GM12878 (cell line): Measurements from ENCODE around the gene DENND1B. TPM values are rescaled to one million over a fixed set of nuclear protein-coding genes. Genes with fewer than 3 reads are reported as not detected.

Source experiments
- ATAC-seq: fragments of 200-7000 bp; cut with Tn5 transposase; 3 replicates; pipeline ENCODE4 v1.9.1; 2020; ENCODE audit warnings: mild to moderate bottlenecking, moderate library complexity
- BruUV-seq: library from RNA; stranded (reverse); fragments of 400-500 nt; replicated peaks from 2 replicates; lab custom pipeline; 2021; lab: Mats Ljungman, UMichigan
- CTCF ChIA-PET: fragments of 300-600 bp; sonication (Branson Sonifier 250); formaldehyde crosslinking; extraction: SDS; loops from one replicate; lab custom pipeline; 2021; ENCODE audit warnings: inconsistent platforms; lab: Yijun Ruan, JAX
- POLR2A ChIA-PET: fragments of 350-600 bp; formaldehyde crosslinking; extraction: SDS; loops from one replicate; lab custom pipeline; 2021; ENCODE audit warnings: inconsistent platforms; lab: Charles Lee
- RAD21 ChIA-PET: fragments of 300-600 bp; sonication (Branson Sonifier 250); formaldehyde crosslinking; loops from one replicate; lab custom pipeline; 2023; ENCODE audit warnings: antibody characterized with exemption; ENCODE audit not compliant: unreplicated experiment; lab: Charles Lee
- SMC1A ChIA-PET: fragments of 300-600 bp; sonication (Branson Sonifier 250); formaldehyde crosslinking; loops from one replicate; lab custom pipeline; 2023; ENCODE audit not compliant: unreplicated experiment, uncharacterized antibody; lab: Charles Lee
- DNase-seq: peaks from one replicate; pipeline ENCODE4 v3.0.0-alpha.2; 2011; ENCODE audit warnings: low read depth, low spot score
- FAIRE-seq: peaks from 3 replicates; lab custom pipeline; 2011; peaks lifted over from hg19 to GRCh38; lab: Jason Lieb, UNC
- H2AFZ ChIP-seq: 2 replicates; pipeline ENCODE4 v1.6.0; 2011; ENCODE audit warnings: low read depth, low read length, control low read depth; ENCODE audit not compliant: control insufficient read depth
- H3K27ac ChIP-seq: 2 replicates; pipeline ENCODE4 v1.5.1; 2011; ENCODE audit warnings: control low read depth; ENCODE audit not compliant: control insufficient read depth, insufficient read depth
- H3K27me3 ChIP-seq, 2 experiments: replicated peaks in 1 of 2; 2 replicates each; pipeline versions ENCODE4 v1.6.0 to v1.6.1; 2011; ENCODE audit warnings: low read length in 1 of 2; ENCODE audit not compliant: control insufficient read depth in 2 of 2, insufficient read depth in 2 of 2
- H3K36me3 ChIP-seq, 2 experiments: 2 replicates each; pipeline ENCODE4 v1.5.1; 2011; ENCODE audit warnings: low read length in 1 of 2; ENCODE audit not compliant: control insufficient read depth in 2 of 2, insufficient read depth in 2 of 2
- H3K4me1 ChIP-seq: 2 replicates; pipeline ENCODE4 v1.6.1; 2011; ENCODE audit warnings: mild to moderate bottlenecking, low read length, moderate library complexity, mixed read lengths; ENCODE audit not compliant: control insufficient read depth, insufficient read depth
- H3K4me2 ChIP-seq: 2 replicates; pipeline ENCODE4 v1.6.0; 2011; ENCODE audit warnings: control low read depth; ENCODE audit not compliant: control insufficient read depth, insufficient read depth
- H3K4me3 ChIP-seq: fragments of 200-600 bp; sonication (generic); 2 replicates; pipeline ENCODE4 v1.5.1; 2016
- H3K79me2 ChIP-seq: 2 replicates; pipeline ENCODE4 v1.6.0; 2011; ENCODE audit warnings: low read length; ENCODE audit not compliant: control insufficient read depth, insufficient read depth
- H3K9ac ChIP-seq: 2 replicates; pipeline ENCODE4 v1.8.0; 2011; ENCODE audit warnings: low read length, control low read depth, mixed read lengths; ENCODE audit not compliant: control insufficient read depth, insufficient read depth
- H3K9me3 ChIP-seq: replicated peaks from 3 replicates; pipeline ENCODE4 v1.5.1; 2011; ENCODE audit warnings: mild to moderate bottlenecking, low read length; ENCODE audit not compliant: control insufficient read depth, insufficient read depth
- H4K20me1 ChIP-seq: 2 replicates; pipeline ENCODE4 v1.6.0; 2011; ENCODE audit not compliant: control insufficient read depth, insufficient read depth
- BCL11A ChIP-seq: IDR thresholded peaks from 2 replicates; pipeline ENCODE4 v1.6.1; 2011; ENCODE audit warnings: low read depth, low read length
- GATAD2B ChIP-seq: fragments of 450-650 bp; conservative IDR thresholded peaks from 2 replicates; pipeline ENCODE4 v1.6.1; 2017; ENCODE audit warnings: low read depth, mild to moderate bottlenecking, moderate library complexity
- NBN ChIP-seq: fragments of 450-650 bp; IDR thresholded peaks from 2 replicates; pipeline ENCODE4 v1.6.1; 2016
- SMARCA5 ChIP-seq: fragments of 450-650 bp; IDR thresholded peaks from 2 replicates; pipeline ENCODE4 v1.6.1; 2017; ENCODE audit warnings: mild to moderate bottlenecking
- WRNIP1 ChIP-seq: IDR thresholded peaks from 2 replicates; pipeline ENCODE4 v1.6.1; 2011; ENCODE audit warnings: low read depth, low read length, improper control_type of control experiment, borderline replicate concordance
- WGBS: methylation state at CpG from one replicate; pipeline ENCODE4 v1.1.6; 2016; ENCODE audit warnings: low lambda C conversion rate; ENCODE audit not compliant: insufficient replicate concordance, insufficient coverage; ENCODE audit errors: missing lambda C conversion rate; 5-methylcytosine and 5-hydroxymethylcytosine counted together
- in situ Hi-C: fragments of 300-500 bp; cut with MboI; formaldehyde crosslinking; loops from 9 replicates; pipeline ENCODE4 v1.14.3; 2018; ENCODE audit warnings: mixed read lengths
- intact Hi-C: fragments of 100-400 bp; cut with micrococcal nuclease; formaldehyde crosslinking; loops from one replicate; pipeline ENCODE4 v1.14.2; 2022; ENCODE audit not compliant: unreplicated experiment
- polyA plus RNA-seq, 11 experiments: library from polyadenylated mRNA; depleted of rRNA in 4 of 11; unstranded in 6 of 11; stranded (reverse) in 5 of 11; fragments of >200 nt; fragmentation: Nextera tagmentation in 4 of 11; fragmentation: Illumina TruSeq in 1 of 11; extraction: Ambion mirVana in 4 of 11; extraction: Trizol in 1 of 11; gene quantifications; 1 replicate in 1 of 11; 2 replicates in 10 of 11; pipeline versions ENCODE4 v1.2.1 to v1.2.3, GENCODE V29; 2011 to 2016; ENCODE audit warnings: inconsistent platforms in 2 of 11, missing spikeins in 2 of 11, low read depth in 1 of 11
- total RNA-seq, 4 experiments: library from RNA; depleted of rRNA in 3 of 4; stranded (reverse); fragments of >200 nt in 3 of 4; fragmentation: Illumina TruSeq in 1 of 4; extraction: Trizol in 1 of 4; gene quantifications; 2 replicates each; pipeline versions ENCODE4 v1.2.1 to v1.2.3, GENCODE V29; 2013 to 2021
- TF ChIP-seq, protein P1 (sequence below): fragments of 450-650 bp; formaldehyde crosslinking; IDR thresholded peaks from 2 replicates; pipeline ENCODE4 v1.4.0; 2022; ENCODE audit warnings: mild to moderate bottlenecking, moderate library complexity
- TF ChIP-seq, protein P2 (sequence below): fragments of 450-650 bp; IDR thresholded peaks from 2 replicates; pipeline ENCODE4 v1.6.1; 2017; ENCODE audit warnings: borderline replicate concordance
- TF ChIP-seq, protein P3 (sequence below): IDR thresholded peaks from 2 replicates; pipeline ENCODE4 v1.6.1; 2012; ENCODE audit warnings: low read depth, low read length, improper control_type of control experiment
- TF ChIP-seq, protein P4 (sequence below): IDR thresholded peaks from 2 replicates; pipeline ENCODE4 v1.6.1; 2011; ENCODE audit warnings: low read depth, mild to moderate bottlenecking, low read length, moderate library complexity, borderline replicate concordance; ENCODE audit errors: extremely low read depth

DENND1B gene
- total and polyA plus RNA-seq, 10 of the 15 experiments (the other 5 are each of a cell fraction or from before 2014, with no cell fraction given) = 1.7 to 10.7 (median 8.0) TPM

DNA sequence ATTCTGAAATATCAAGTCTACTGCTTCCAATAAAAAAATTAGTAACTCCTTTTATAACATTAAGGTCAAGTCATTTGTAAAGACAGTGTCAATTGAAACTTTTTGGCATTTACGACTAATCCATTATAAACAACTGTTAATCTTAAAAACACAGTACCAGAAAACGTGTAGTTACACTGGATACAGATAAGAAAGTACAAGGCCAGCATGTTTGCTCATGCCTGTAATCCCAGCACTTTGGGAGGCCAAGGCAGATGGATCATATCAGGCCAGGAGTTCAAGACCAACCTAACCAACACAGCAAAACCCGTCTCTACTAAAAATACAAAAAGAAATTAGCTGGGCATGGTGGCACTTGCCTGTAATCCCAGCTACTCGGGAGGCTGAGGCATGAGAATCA is 29.4 kb downstream of the DENND1B start (continued):
- TF ChIP-seq, protein P1, sequence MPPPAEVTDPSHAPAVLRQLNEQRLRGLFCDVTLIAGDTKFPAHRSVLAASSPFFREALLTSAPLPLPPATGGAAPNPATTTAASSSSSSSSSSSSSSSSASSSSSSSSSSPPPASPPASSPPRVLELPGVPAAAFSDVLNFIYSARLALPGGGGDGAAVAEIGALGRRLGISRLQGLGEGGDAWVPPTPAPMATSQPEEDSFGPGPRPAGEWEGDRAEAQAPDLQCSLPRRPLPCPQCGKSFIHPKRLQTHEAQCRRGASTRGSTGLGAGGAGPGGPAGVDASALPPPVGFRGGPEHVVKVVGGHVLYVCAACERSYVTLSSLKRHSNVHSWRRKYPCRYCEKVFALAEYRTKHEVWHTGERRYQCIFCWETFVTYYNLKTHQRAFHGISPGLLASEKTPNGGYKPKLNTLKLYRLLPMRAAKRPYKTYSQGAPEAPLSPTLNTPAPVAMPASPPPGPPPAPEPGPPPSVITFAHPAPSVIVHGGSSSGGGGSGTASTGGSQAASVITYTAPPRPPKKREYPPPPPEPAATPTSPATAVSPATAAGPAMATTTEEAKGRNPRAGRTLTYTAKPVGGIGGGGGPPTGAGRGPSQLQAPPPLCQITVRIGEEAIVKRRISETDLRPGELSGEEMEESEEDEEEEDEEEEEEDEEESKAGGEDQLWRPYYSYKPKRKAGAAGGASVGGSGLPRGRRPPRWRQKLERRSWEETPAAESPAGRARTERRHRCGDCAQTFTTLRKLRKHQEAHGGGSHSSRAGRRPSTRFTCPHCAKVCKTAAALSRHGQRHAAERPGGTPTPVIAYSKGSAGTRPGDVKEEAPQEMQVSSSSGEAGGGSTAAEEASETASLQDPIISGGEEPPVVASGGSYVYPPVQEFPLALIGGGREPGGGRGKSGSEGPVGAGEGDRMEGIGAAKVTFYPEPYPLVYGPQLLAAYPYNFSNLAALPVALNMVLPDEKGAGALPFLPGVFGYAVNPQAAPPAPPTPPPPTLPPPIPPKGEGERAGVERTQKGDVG (CRISPR knock-in tag) = no peak
- TF ChIP-seq WRNIP1 = no peak
- TF ChIP-seq, protein P2, sequence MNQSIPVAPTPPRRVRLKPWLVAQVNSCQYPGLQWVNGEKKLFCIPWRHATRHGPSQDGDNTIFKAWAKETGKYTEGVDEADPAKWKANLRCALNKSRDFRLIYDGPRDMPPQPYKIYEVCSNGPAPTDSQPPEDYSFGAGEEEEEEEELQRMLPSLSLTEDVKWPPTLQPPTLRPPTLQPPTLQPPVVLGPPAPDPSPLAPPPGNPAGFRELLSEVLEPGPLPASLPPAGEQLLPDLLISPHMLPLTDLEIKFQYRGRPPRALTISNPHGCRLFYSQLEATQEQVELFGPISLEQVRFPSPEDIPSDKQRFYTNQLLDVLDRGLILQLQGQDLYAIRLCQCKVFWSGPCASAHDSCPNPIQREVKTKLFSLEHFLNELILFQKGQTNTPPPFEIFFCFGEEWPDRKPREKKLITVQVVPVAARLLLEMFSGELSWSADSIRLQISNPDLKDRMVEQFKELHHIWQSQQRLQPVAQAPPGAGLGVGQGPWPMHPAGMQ = no peak

DNA sequence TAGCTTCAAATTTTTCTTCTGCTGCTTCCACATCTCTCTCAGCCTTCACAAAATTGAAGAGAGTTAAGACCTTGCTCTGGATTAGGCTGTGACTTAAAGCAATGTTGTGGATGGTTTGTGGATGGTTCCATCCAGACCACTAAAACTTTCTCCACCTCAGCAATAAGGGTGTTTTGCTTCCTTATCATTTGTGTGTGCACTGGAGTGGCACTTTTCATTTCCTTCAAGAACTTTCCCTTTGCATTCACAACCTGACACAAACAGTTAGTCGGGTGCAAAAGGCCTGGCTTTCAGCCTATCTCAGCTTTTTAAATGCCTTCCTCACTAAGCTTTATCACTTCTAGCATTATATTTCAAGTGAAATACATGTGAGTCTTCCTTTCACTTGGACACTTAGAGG is 30.3 kb downstream of the DENND1B start:
- DNase-seq = no peak
- ChIA-PET POLR2A (interaction anchor here (0.5 kb wide), 1 partner anchor 35 kb away, joined by 3 read pairs; no protein-coding TSS in a partner anchor), RAD21 (no interaction called here), CTCF (no interaction called here), SMC1A (interaction anchor here (1.0 kb wide), 1 partner anchor 35 kb away, joined by 3 read pairs; no protein-coding TSS in a partner anchor)
- H3K36me3 ChIP-seq = no peaks in the 10 kb centered on the region
- H3K27ac ChIP-seq = no peak overlapping the region
- no peak overlapping the region for H3K4me3 ChIP-seq
- BruUV-seq = no TSS peak
- no peaks in the 10 kb centered on the region for H3K79me2 ChIP-seq
- H4K20me1 ChIP-seq = no peaks in the 10 kb centered on the region
- no peak for TF ChIP-seq BCL11A
- TF ChIP-seq, protein P3, sequence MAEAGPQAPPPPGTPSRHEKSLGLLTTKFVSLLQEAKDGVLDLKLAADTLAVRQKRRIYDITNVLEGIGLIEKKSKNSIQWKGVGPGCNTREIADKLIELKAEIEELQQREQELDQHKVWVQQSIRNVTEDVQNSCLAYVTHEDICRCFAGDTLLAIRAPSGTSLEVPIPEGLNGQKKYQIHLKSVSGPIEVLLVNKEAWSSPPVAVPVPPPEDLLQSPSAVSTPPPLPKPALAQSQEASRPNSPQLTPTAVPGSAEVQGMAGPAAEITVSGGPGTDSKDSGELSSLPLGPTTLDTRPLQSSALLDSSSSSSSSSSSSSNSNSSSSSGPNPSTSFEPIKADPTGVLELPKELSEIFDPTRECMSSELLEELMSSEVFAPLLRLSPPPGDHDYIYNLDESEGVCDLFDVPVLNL = no peak
- TF ChIP-seq, protein P4, sequence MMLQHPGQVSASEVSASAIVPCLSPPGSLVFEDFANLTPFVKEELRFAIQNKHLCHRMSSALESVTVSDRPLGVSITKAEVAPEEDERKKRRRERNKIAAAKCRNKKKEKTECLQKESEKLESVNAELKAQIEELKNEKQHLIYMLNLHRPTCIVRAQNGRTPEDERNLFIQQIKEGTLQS = no peak
- TF ChIP-seq SMARCA5 = no peak
- TF ChIP-seq NBN = no peak
- TF ChIP-seq, protein P2 = no peak
- no peak for TF ChIP-seq GATAD2B
- FAIRE-seq = no peak
- H3K27me3 ChIP-seq = no peaks in the 10 kb centered on the region
- in situ Hi-C loops (no loop called here), intact Hi-C loops (no loop called here)
- ATAC-seq = no peak
- no peak overlapping the region for H3K4me2 ChIP-seq
- no peaks in the 10 kb centered on the region for H3K4me1 ChIP-seq
- H3K9ac ChIP-seq = no peak overlapping the region
- no peaks in the 10 kb centered on the region for H3K9me3 ChIP-seq
- no peak overlapping the region for H2AFZ ChIP-seq
- WGBS = 0% methylated on average over 1 of the region's 1 CpG
